Measurements from ENCODE around the gene DOCK1. TPM values are rescaled to one million over a fixed set of nuclear protein-coding genes. Genes with fewer than 3 reads are reported as not detected.

The DOCK1 gene
- total RNA-seq, 4 donors from 2014 or later = 4.3 to 6.0 (median 4.8) TPM

DNA sequence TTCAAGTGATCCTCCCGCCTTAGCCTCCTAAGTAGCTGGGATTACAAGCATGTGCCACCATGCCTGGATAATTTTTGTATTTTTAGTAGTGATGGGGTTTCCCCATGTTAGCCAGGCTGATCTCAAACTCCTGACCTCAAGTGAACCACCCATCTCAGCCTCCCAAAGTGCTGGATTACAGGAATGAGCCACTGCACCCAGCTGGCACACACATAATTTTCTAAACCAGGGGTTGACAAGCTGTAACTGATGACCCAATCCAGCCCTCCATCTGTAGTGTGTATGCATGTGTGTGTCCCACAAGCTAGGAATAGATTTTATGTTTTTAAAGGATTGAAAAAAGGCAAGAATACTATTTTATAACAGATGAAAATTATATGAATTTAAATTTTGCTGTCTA lies 417.1 kb downstream of the DOCK1 start:
- no peak for DNase-seq
- Histone ChIP-seq H3K27ac (no peak overlapping the region), H3K27me3 (no peaks in the 10 kb centered on the region), H3K4me1 (no peaks in the 10 kb centered on the region), H3K36me3 (no peaks in the 10 kb centered on the region), H3K4me3 (no peak overlapping the region), H3K9me3 (no peaks in the 10 kb centered on the region)
- intact Hi-C loops (cut with DNase I; ENCODE audit: low total_unique reads) (no loop called here), in situ Hi-C loops (cut with MboI; ENCODE audit: low sequenced_read_pairs in 4 of 4) (no loop called here)
- no peak for ATAC-seq
- TF ChIP-seq POLR2A (IDR thresholded peaks at IDR 0.05) = no peak
- TF ChIP-seq, protein P1, sequence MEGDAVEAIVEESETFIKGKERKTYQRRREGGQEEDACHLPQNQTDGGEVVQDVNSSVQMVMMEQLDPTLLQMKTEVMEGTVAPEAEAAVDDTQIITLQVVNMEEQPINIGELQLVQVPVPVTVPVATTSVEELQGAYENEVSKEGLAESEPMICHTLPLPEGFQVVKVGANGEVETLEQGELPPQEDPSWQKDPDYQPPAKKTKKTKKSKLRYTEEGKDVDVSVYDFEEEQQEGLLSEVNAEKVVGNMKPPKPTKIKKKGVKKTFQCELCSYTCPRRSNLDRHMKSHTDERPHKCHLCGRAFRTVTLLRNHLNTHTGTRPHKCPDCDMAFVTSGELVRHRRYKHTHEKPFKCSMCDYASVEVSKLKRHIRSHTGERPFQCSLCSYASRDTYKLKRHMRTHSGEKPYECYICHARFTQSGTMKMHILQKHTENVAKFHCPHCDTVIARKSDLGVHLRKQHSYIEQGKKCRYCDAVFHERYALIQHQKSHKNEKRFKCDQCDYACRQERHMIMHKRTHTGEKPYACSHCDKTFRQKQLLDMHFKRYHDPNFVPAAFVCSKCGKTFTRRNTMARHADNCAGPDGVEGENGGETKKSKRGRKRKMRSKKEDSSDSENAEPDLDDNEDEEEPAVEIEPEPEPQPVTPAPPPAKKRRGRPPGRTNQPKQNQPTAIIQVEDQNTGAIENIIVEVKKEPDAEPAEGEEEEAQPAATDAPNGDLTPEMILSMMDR (IDR thresholded peaks at IDR 0.05 in 4 of 5, conservative IDR thresholded peaks at IDR 0.05 in 1 of 5) = no peak

DNA sequence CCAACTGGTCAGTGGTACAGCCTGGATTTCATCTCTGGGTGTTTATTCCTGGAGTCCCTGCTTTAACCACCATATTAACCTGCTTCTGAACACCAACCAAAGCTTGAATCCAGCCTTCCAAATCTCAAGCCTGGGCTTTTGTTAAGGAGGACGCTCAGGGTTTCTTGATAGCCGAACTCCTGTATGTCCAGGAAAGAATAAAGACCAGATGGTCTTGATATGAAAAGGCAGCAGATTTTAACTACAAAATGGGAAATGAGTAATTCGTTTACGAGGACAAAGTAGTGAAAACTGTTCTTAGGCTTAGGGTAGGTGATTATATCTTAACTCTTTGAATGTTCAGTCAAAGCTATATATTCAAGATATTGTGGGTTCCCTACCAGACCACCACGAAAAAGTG lies 420.3 kb downstream of the DOCK1 start:
- no peaks in the 10 kb centered on the region for H3K4me1 ChIP-seq
- no peak overlapping the region for H3K4me3 ChIP-seq
- H3K9me3 ChIP-seq = no peaks in the 10 kb centered on the region
- in situ Hi-C loops (cut with MboI; ENCODE audit: low sequenced_read_pairs in 4 of 4) = no loop called here
- no peaks in the 10 kb centered on the region for H3K36me3 ChIP-seq
- DNase-seq (no peak), ATAC-seq (no peak)
- no peaks in the 10 kb centered on the region for H3K27me3 ChIP-seq
- TF ChIP-seq, protein P1 (IDR thresholded peaks at IDR 0.05 in 4 of 5, conservative IDR thresholded peaks at IDR 0.05 in 1 of 5) = no peak
- no peak for TF ChIP-seq POLR2A (IDR thresholded peaks at IDR 0.05)
- intact Hi-C loops (cut with DNase I; ENCODE audit: low total_unique reads) = no loop called here
- no peak overlapping the region for H3K27ac ChIP-seq

DNA sequence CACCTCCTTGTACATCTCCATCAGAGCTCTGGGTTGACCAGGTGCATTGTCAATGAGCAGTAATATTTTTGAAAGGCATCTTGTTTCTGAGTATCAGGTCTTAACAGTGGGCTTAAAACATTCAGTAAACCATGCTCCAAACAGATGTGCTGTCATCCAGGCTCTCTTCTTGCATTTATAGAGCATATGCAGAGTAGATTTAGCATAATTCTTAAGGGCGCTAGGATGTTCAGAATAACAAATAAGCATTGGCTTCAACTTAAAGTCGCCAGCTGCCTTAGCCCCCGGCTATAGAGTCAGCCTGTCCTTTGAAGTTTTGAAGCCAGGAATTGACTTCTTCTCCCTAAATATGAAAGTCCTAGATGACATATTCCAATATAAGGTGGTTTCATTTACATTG lies 421.7 kb downstream of the DOCK1 start:
- DNase-seq (no peak), ATAC-seq (no peak)
- in situ Hi-C loops (cut with MboI; ENCODE audit: low sequenced_read_pairs in 4 of 4) = no loop called here
- no peak overlapping the region for H3K4me3 ChIP-seq
- H3K4me1 ChIP-seq = no peaks in the 10 kb centered on the region
- H3K27ac ChIP-seq = no peak overlapping the region
- H3K9me3 ChIP-seq = no peaks in the 10 kb centered on the region
- no peaks in the 10 kb centered on the region for H3K27me3 ChIP-seq
- intact Hi-C loops (cut with DNase I; ENCODE audit: low total_unique reads) = no loop called here
- no peaks in the 10 kb centered on the region for H3K36me3 ChIP-seq
- no peak for TF ChIP-seq POLR2A (IDR thresholded peaks at IDR 0.05)
- TF ChIP-seq, protein P1 (IDR thresholded peaks at IDR 0.05 in 4 of 5, conservative IDR thresholded peaks at IDR 0.05 in 1 of 5) = no peak

DNA sequence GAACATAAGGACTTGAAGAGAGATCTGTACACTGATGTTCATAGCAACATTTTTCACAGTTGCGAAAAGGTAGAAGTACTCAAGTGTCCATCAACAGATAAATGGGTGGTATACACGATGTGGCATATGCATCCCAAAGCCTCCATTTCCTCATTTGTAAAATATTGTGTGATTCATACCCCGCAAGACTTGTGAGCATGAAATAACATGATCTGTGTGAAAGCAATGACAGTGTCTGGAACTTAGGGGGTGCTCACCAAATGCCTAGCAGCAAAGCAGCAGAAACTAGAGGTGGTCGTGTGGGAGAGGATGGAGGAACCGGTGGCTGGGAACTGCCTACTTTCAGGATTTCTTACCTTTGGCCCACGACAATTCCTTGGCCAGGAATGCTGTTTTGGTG lies 426.5 kb downstream of the DOCK1 start:
- intact Hi-C loops (cut with DNase I; ENCODE audit: low total_unique reads) (no loop called here), in situ Hi-C loops (cut with MboI; ENCODE audit: low sequenced_read_pairs in 4 of 4) (no loop called here)
- DNase-seq (no peak), ATAC-seq (no peak)
- no peaks in the 10 kb centered on the region for H3K36me3 ChIP-seq
- H3K9me3 ChIP-seq = no peaks in the 10 kb centered on the region
- H3K4me3 ChIP-seq = no peak overlapping the region
- no peak for TF ChIP-seq POLR2A (IDR thresholded peaks at IDR 0.05)
- no peaks in the 10 kb centered on the region for H3K27me3 ChIP-seq
- H3K27ac ChIP-seq = no peak overlapping the region
- no peaks in the 10 kb centered on the region for H3K4me1 ChIP-seq

DNA sequence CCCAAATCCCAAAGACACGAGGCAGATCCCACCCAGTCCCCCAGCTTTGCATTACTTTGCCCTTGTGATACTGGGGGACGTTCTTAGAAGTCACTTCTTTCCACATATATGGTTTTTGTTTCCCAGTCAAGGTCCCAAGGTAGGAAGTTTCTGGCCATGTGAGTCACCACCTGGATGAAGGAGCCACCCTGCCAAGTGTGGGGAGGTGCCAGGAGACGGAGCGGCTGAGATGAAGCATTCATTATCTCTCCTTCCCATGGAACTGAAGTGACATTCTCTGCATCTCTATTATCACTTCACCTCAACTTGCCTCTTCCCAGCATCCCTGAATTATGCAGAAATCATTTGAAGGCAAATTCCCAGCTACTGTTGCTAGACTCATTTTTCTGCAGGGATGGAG lies 427.4 kb downstream of the DOCK1 start:
- no peak overlapping the region for H3K27ac ChIP-seq
- intact Hi-C loops (cut with DNase I; ENCODE audit: low total_unique reads) = no loop called here
- no peak overlapping the region for H3K4me3 ChIP-seq
- TF ChIP-seq POLR2A (IDR thresholded peaks at IDR 0.05) = no peak
- H3K36me3 ChIP-seq = no peaks in the 10 kb centered on the region
- no peaks in the 10 kb centered on the region for H3K9me3 ChIP-seq
- ATAC-seq (no peak), DNase-seq (no peak)
- in situ Hi-C loops (cut with MboI; ENCODE audit: low sequenced_read_pairs in 4 of 4) = no loop called here
- H3K4me1 ChIP-seq = no peaks in the 10 kb centered on the region
- H3K27me3 ChIP-seq = no peaks in the 10 kb centered on the region

DNA sequence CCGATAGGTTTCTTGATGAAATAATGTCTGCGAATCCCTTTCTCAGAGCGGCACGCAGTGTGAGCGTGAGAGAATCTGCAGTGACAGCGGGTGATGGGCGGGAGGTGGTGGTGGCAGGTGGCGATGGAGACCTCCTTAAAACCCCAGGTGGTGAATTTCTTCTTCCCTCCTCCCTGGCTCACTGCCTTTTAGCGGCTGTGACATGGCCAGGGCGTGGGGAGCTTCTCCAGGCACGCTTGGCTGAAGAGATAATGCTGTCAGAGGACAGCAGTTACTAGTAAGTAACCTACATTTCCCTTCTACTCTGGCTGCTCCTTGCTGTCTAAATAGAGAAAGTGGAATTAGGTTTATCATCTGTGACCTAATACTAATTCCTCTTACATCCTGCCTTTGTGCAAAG lies 432.6 kb downstream of the DOCK1 start:
- ATAC-seq = no peak
- no peak overlapping the region for H3K27ac ChIP-seq

More for the DNA sequence above, 432.6 kb downstream of the DOCK1 start:
- in situ Hi-C loops (cut with MboI; ENCODE audit: low sequenced_read_pairs in 4 of 4) (no loop called here), intact Hi-C loops (cut with DNase I; ENCODE audit: low total_unique reads) (no loop called here)
- no peak overlapping the region for H3K4me3 ChIP-seq
- DNase-seq = no peak
- H3K4me1 ChIP-seq = no peaks in the 10 kb centered on the region
- H3K36me3 ChIP-seq = no peaks in the 10 kb centered on the region
- TF ChIP-seq POLR2A (IDR thresholded peaks at IDR 0.05) = no peak
- TF ChIP-seq, protein P1 (IDR thresholded peaks at IDR 0.05 in 4 of 5, conservative IDR thresholded peaks at IDR 0.05 in 1 of 5) = no peak
- no peaks in the 10 kb centered on the region for H3K27me3 ChIP-seq
- H3K9me3 ChIP-seq = no peaks in the 10 kb centered on the region

Measured in gastrocnemius medialis (tissue), 4 donors.